ENCODE results near the gene NPIPA1. TPM values are rescaled to one million over a fixed set of nuclear protein-coding genes. Genes with fewer than 3 reads are reported as not detected.
A peak's percentile ranks its signal among the peaks of the same experiment; 100 is the strongest.
"Not testable (repeated sequence)": the region's sequence is repeated elsewhere in the genome, so short reads cannot be mapped to it uniquely, and the experiment has no call there.

Gene NPIPA1
- total RNA-seq, 4 donors from 2014 or later: 13.5 to 183 (median 59.6) TPM

DNA sequence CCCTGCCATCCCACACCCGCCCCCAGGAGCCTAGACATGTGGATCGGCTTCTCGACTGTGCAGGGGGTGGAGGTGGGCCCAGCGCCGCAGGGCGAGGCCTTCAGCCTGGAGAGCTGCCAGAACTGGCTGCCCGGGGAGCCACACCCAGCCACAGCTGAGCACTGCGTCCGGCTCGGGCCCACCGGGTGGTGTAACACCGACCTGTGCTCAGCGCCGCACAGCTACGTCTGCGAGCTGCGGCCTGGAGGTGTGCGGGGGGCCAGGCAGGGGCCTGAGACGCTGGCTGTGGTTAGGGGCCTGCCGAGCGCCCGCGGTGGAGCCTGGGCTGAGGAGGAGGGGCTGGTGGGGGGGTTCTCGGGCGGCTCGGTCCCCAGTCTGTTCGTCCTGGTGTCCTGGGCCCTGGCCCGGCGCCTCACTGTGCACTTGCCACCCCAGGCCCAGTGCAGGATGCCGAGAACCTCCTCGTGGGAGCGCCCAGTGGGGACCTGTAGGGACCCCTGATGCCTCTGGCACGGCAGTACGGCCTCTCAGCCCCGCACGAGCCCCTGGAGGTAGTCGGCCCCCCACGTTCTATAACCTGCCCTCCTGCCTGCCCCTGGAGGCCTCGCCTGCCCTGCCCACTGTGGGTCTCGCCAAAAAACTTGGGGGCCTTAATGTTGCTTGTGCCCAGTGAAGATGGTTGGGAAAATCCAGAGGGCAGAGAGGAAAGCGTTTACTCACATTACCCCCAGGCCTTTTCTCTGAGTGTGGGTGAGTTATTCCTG is 17.2 kb upstream of the NPIPA1 start:
- peak in 1 of 2 donors; percentile 16 for DNase-seq
- H3K9me3 ChIP-seq; H3K27ac ChIP-seq; H3K27me3 ChIP-seq; H3K4me1 ChIP-seq; H3K36me3 ChIP-seq; intact Hi-C loops (cut with DNase I; ENCODE audit: low total_unique reads); H3K4me3 ChIP-seq: not testable (repeated sequence)

DNA sequence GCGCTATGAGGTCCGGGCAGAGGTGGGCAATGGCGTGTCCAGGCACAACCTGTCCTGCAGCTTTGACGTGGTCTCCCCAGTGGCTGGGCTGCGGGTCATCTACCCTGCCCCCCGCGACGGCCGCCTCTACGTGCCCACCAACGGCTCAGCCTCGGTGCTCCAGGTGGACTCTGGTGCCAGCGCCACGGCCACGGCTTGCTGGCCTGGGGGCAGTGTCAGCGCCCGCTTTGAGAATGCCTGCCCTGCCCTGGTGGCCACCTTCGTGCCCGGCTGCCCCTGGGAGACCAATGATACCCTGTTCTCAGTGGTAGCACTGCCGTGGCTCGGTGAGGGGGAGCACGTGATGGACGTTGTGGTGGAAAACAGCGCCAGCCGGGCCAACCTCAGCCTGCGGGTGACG is 15.0 kb upstream of the NPIPA1 start:
- H3K36me3 ChIP-seq; H3K27me3 ChIP-seq; intact Hi-C loops (cut with DNase I; ENCODE audit: low total_unique reads); H3K4me1 ChIP-seq; H3K4me3 ChIP-seq; H3K9me3 ChIP-seq; H3K27ac ChIP-seq: not testable (repeated sequence)
- DNase-seq: peak in 1 of 2 donors; percentile 4

DNA sequence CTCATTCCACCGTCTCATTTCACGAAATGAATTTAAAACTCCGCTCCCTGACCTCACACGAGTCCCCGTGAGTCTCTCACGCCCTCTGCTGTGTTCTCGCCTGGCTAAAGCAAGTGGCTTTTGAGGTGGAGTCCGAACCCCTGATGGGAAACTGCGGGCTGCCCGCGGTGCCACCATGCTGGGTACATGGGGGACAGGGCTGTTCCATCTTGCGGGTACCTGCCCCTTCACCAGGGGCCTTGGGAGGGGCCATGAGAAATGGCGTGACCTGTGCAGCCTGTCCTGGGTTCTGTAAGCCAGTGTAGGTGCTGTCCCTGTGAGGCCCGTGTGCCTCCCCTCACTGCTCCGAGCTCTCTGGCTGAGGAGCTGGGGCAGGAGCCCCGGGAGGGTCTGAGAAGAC is 14.3 kb upstream of the NPIPA1 start:
- H3K4me1 ChIP-seq; H3K27ac ChIP-seq; H3K27me3 ChIP-seq; H3K4me3 ChIP-seq; H3K36me3 ChIP-seq; intact Hi-C loops (cut with DNase I; ENCODE audit: low total_unique reads); H3K9me3 ChIP-seq: not testable (repeated sequence)
- peak in 1 of 2 donors; percentile 2 for DNase-seq

DNA sequence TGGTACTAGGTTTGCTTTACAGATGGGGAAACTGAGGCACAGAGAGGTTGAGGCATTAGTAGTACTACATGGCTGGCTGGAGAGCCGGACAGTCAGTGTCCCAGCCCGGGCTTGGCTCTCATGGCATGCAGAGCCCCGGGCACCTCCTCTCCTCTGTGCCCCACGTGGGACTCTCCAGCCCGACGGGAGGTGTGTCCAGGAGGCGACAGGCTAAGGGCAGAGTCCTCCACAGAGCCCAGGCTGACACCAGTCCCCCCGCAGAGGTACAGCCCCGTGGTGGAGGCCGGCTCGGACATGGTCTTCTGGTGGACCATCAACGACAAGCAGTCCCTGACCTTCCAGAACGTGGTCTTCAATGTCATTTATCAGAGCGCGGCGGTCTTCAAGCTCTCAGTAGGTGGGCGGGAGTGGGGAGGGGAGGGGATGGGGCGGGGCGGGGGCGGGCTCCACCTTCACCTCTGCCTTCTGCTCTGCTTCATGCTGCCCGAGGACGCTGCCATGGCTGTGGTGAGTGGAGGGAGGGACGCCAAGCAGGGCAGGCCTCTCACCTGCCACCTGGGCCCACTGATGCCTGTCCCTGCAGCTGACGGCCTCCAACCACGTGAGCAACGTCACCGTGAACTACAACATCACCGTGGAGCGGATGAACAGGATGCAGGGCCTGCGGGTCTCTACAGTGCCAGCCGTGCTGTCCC is 13.7 kb upstream of the NPIPA1 start:
- intact Hi-C loops (cut with DNase I; ENCODE audit: low total_unique reads); H3K27me3 ChIP-seq; H3K36me3 ChIP-seq; H3K4me1 ChIP-seq; H3K9me3 ChIP-seq; H3K27ac ChIP-seq; H3K4me3 ChIP-seq: not testable (repeated sequence)
- DNase-seq: peak in 1 of 2 donors; percentile 2

DNA sequence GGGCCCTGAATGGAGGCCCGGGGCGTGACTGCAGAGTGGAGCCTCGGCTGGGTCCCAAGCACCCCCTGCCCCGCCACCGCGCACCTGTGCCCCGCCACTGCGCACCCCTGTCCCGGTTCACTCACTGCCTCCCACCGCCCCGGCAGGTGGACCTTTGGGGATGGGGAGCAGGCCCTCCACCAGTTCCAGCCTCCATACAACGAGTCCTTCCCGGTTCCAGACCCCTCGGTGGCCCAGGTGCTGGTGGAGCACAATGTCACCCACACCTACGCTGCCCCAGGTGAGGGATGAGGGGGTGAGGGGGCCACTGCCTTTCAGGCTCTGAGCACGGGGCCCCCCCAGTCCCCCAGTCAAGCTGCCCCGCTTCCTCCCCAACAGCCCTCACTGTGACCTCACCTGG is 12.9 kb upstream of the NPIPA1 start:
- DNase-seq; H3K36me3 ChIP-seq; H3K27me3 ChIP-seq; H3K4me3 ChIP-seq; H3K27ac ChIP-seq; H3K9me3 ChIP-seq; H3K4me1 ChIP-seq; intact Hi-C loops (cut with DNase I; ENCODE audit: low total_unique reads): not testable (repeated sequence)

DNA sequence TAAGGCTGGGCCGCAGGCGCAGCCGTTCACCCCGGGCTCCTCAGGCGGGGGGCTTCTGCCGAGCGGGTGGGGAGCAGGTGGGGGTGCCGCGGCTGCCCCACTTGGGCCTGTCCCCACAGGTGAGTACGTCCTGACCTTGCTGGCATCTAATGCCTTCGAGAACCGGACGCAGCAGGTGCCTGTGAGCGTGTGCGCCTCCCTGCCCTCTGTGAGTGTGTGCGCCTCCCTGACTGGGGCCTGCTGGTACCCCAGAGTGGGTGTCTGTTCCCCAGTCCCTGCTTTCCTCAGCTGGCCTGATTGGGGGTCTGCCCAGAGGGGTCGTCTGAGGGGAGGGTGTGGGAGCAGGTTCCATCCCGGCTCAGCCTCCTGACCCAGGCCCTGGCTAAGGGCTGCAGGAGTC is 12.3 kb upstream of the NPIPA1 start:
- H3K4me3 ChIP-seq; H3K27ac ChIP-seq; H3K27me3 ChIP-seq; DNase-seq; H3K4me1 ChIP-seq; intact Hi-C loops (cut with DNase I; ENCODE audit: low total_unique reads); H3K9me3 ChIP-seq; H3K36me3 ChIP-seq: not testable (repeated sequence)

DNA sequence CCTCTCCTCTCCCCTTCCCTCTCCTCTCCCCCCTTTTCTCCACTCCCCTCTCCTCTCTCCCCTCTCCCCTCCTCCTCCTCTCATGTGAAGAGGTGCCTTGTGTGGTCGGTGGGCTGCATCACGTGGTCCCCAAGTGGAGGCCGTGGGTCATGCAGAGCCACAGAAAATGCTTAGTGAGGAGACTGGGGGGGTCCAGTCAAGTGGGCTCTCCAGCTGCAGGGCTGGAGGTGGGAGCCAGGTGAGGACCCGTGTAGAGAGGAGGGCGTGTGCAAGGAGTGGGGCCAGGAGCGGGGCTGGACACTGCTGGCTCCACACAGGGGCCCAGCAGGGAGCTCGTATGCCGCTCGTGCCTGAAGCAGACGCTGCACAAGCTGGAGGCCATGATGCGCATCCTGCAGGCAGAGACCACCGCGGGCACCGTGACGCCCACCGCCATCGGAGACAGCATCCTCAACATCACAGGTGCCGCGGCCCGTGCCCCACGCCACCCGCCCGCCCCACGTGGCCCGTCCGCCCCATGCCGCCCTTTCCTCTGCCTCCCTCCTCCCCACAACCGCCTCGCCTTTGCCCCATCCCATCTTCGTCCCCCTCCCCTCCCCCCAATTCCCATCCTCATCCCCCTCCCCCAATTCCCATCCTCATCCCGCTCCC is 9.1 kb upstream of the NPIPA1 start:
- DNase-seq: peak in 1 of 2 donors; percentile 17
- H3K27me3 ChIP-seq; H3K9me3 ChIP-seq; intact Hi-C loops (cut with DNase I; ENCODE audit: low total_unique reads); H3K36me3 ChIP-seq; H3K4me1 ChIP-seq; H3K4me3 ChIP-seq; H3K27ac ChIP-seq: not testable (repeated sequence)

DNA sequence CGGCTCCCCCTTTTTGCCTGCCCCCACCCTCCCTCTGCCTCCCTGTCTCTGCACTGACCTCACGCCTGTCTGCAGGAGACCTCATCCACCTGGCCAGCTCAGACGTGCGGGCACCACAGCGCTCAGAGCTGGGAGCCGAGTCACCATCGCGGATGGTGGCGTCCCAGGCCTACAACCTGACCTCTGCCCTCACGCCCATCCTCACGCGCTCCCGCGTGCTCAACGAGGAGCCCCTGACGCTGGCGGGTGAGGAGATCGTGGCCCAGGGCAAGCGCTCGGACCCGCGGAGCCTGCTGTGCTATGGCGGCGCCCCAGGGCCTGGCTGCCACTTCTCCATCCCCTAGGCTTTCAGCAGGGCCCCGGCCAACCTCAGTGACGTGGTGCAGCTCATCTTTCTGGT is 8.1 kb upstream of the NPIPA1 start:
- H3K4me1 ChIP-seq; DNase-seq; H3K36me3 ChIP-seq; H3K27me3 ChIP-seq; H3K9me3 ChIP-seq; H3K4me3 ChIP-seq; H3K27ac ChIP-seq; intact Hi-C loops (cut with DNase I; ENCODE audit: low total_unique reads): not testable (repeated sequence)

DNA sequence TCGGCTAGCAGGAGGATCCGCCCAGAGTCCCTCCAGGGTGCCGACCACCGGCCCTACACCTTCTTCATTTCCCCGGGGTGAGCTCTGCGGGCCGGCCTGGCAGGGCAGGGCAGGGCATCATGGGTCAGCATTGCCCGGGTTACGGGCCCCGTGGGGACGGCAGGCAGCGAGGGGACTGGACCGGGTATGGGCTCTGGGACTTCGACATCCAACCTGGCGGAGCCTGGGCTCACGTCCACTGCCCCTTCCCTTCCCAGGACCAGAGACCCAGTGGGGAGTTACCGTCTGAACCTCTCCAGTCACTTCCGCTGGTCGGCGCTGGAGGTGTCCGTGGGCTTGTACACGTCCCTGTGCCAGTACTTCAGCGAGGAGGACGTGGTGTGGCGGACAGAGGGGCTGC is 7.0 kb upstream of the NPIPA1 start:
- DNase-seq: peak in 1 of 2 donors; percentile 3
- intact Hi-C loops (cut with DNase I; ENCODE audit: low total_unique reads): not testable (repeated sequence)

DNA sequence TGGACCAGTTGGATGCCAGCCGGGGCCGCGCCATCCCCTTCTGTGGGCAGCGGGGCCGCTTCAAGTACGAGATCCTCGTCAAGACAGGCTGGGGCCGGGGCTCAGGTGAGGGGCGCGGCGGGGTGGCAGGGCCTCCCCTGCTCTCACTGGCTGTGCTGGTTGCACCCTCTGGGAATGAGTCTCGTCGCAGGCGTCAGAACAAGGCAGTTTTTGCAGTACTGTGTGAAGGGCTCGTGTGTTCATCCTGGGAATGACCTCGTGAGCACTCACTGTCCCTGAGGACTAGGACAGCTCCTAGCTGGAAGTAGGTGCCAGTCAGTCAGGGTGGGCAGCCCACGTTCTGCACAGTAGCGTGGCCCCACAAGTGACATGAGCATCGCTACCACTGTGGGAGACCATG is 6.3 kb upstream of the NPIPA1 start:
- H3K4me3 ChIP-seq; H3K27me3 ChIP-seq; intact Hi-C loops (cut with DNase I; ENCODE audit: low total_unique reads); H3K4me1 ChIP-seq; H3K36me3 ChIP-seq; H3K9me3 ChIP-seq; H3K27ac ChIP-seq: not testable (repeated sequence)
- peak in 1 of 2 donors; percentile 4 for DNase-seq

More for the DNA sequence above, 7.0 kb upstream of the NPIPA1 start:
- H3K9me3 ChIP-seq, H3K27me3 ChIP-seq, H3K36me3 ChIP-seq, H3K27ac ChIP-seq, H3K4me1 ChIP-seq, H3K4me3 ChIP-seq: not testable (repeated sequence)

DNA sequence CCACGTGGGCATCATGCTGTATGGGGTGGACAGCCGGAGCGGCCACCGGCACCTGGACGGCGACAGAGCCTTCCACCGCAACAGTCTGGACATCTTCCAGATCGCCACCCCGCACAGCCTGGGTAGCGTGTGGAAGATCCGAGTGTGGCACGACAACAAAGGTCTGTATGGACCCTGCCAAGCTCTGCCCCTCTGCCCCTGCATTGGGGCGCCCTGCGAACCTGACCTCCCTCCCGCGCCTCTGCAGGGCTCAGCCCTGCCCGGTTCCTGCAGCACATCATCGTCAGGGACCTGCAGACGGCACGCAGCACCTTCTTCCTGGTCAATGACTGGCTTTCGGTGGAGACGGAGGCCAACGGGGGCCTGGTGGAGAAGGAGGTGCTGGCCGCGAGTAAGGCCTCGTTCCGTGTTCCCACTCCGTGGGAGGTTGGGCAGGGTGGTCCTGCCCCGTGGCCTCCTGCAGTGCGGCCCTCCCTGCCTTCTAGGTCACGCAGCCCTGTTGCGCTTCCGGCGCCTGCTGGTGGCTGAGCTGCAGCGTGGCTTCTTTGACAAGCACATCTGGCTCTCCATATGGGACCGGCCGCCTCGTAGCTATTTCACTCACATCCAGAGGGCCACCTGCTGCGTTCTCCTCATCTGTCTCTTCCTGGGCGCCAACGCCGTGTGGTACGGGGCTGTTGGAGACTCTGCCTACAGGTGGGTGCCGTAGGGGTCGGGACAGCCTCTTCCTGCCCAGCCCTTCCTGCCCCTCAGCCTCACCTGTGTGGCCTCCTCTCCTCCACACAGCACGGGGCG is 4.5 kb upstream of the NPIPA1 start:
- peak in 1 of 2 donors; percentile 8 for DNase-seq
- intact Hi-C loops (cut with DNase I; ENCODE audit: low total_unique reads); H3K4me3 ChIP-seq: not testable (repeated sequence)

DNA sequence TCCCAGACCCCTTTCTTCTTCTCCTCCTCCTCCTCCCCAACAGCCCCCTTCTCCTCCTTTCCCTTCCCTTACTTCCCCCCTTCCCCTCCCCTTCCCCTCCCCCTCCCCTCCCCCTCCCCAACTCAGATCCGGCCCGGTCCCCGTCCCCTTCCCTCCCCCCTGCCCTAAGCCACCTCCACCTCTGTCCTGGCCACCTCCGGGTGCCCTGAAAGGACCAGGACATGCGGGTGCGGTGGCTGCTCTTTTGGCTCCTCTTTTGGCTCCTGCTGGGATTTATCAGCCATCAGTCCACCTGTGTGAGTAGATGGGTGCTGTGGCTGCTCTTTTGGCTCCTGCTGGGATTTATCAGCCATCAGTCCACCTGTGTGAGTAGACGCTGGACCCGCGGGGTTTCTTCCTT is 751 bp downstream of the NPIPA1 start:
- H3K27ac ChIP-seq; H3K36me3 ChIP-seq; H3K27me3 ChIP-seq; H3K9me3 ChIP-seq; DNase-seq; intact Hi-C loops (cut with DNase I; ENCODE audit: low total_unique reads); H3K4me1 ChIP-seq; H3K4me3 ChIP-seq: not testable (repeated sequence)

More for the DNA sequence above, 4.5 kb upstream of the NPIPA1 start:
- H3K27ac ChIP-seq, H3K27me3 ChIP-seq, H3K36me3 ChIP-seq, H3K9me3 ChIP-seq, H3K4me1 ChIP-seq: not testable (repeated sequence)

DNA sequence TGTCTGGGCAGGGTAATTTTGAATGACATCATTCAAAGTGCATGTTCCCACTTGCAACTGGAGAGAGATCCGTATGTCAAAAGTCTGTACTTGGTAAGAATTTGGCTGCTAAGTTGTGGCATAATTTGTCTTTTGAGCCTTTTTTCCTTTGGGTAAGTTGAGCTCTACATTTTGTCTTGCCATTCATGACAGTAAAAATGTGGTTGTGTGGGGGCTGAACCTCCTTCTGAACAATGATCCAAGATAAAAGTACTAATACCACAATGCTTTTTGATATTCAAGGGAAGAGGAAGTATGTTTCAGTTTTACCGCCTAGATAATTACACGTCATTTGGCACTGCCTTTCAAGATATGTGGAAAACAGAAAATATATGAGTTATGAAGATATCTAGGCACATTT is 5.4 kb downstream of the NPIPA1 start:
- H3K4me1 ChIP-seq; intact Hi-C loops (cut with DNase I; ENCODE audit: low total_unique reads); H3K9me3 ChIP-seq; H3K36me3 ChIP-seq; H3K4me3 ChIP-seq; H3K27ac ChIP-seq; H3K27me3 ChIP-seq; DNase-seq: not testable (repeated sequence)
